ENCODE data around the gene EIPR1.

DNA sequence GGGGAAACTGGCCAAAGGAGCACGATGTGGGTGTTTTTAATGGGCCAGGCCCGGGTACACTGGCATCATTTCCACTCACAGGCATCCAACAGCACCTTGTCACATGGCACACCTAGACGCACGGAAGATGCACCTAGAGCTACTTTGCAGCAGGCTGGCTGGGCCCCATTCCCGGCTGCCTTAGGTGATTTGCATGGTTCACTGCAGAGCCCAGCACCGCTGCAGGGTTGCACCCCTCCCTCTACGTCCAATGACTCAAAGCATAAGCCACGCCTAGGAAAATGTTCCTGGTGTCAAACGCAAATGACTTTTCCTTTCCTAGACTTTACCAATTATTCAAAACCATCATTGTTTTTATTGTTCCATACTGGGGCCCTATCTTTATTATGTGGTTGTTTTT lies 222.9 kb downstream of the EIPR1 start:
- TF ChIP-seq, protein P1, sequence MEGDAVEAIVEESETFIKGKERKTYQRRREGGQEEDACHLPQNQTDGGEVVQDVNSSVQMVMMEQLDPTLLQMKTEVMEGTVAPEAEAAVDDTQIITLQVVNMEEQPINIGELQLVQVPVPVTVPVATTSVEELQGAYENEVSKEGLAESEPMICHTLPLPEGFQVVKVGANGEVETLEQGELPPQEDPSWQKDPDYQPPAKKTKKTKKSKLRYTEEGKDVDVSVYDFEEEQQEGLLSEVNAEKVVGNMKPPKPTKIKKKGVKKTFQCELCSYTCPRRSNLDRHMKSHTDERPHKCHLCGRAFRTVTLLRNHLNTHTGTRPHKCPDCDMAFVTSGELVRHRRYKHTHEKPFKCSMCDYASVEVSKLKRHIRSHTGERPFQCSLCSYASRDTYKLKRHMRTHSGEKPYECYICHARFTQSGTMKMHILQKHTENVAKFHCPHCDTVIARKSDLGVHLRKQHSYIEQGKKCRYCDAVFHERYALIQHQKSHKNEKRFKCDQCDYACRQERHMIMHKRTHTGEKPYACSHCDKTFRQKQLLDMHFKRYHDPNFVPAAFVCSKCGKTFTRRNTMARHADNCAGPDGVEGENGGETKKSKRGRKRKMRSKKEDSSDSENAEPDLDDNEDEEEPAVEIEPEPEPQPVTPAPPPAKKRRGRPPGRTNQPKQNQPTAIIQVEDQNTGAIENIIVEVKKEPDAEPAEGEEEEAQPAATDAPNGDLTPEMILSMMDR (IDR thresholded peaks at IDR 0.05 in 2 of 3, conservative IDR thresholded peaks at IDR 0.05 in 1 of 3; ENCODE audit: control insufficient read depth in 2 of 3, extremely low read depth in 1 of 3, insufficient read depth in 1 of 3, low read depth in 3 of 3, low read length in 3 of 3): no peak
- TF ChIP-seq SP1 (IDR thresholded peaks at IDR 0.05; ENCODE audit: low read depth, low read length) (no peak), POLR2A (IDR thresholded peaks at IDR 0.05; ENCODE audit: low read depth, low read length) (no peak), FOXM1 (IDR thresholded peaks at IDR 0.05; ENCODE audit: low read depth, low read length) (no peak), ZBTB4 (CRISPR knock-in tag; IDR thresholded peaks at IDR 0.05) (no peak)
